Adrenal gland (tissue), 12 donors: ENCODE measurements around the gene GNG2. TPM values are rescaled to one million over a fixed set of nuclear protein-coding genes. Genes with fewer than 3 reads are reported as not detected.

ENCODE experiments used
- DNase-seq, 7 donors: peaks; one replicate each; pipeline ENCODE4 v3.0.0-alpha.2; 2019 to 2020
- H3K27ac ChIP-seq, 5 donors: fragments of 200-600 bp; sonication (generic) in 4 of 5; 1 replicate in 3 of 5; 2 replicates in 2 of 5; pipeline versions ENCODE4 v1.5.1 to v1.8.0; 2016 to 2020; ENCODE audit warnings: mild to moderate bottlenecking in 1 of 5
- H3K27me3 ChIP-seq: fragments of 200-600 bp; 2 replicates; pipeline ENCODE4 v1.8.0; 2021
- H3K36me3 ChIP-seq, 2 donors: fragments of 200-600 bp; replicated peaks in 1 of 2; 1 replicate in 1 of 2; 2 replicates in 1 of 2; pipeline versions ENCODE4 v1.5.1 to v1.8.0; 2018 to 2022
- H3K4me1 ChIP-seq, 2 donors: fragments of 200-600 bp; replicated peaks in 1 of 2; 1 replicate in 1 of 2; 2 replicates in 1 of 2; pipeline versions ENCODE4 v1.5.1 to v1.8.0; 2018 to 2021
- H3K4me3 ChIP-seq, 4 donors: fragments of 200-600 bp; sonication (generic) in 3 of 4; one replicate each; pipeline ENCODE4 v1.5.1; 2016 to 2018
- H3K9me3 ChIP-seq, 3 donors: fragments of 200-600 bp; sonication (generic) in 1 of 3; replicated peaks in 1 of 3; 1 replicate in 2 of 3; 2 replicates in 1 of 3; pipeline versions ENCODE4 v1.5.1 to v1.8.0; 2016 to 2021
- POLR2A ChIP-seq, 2 donors: fragments of 450-650 bp; IDR thresholded peaks; one replicate each; pipeline ENCODE4 v1.6.1; 2017; ENCODE audit warnings: antibody characterized with exemption in 2 of 2, mild to moderate bottlenecking in 2 of 2, moderate library complexity in 1 of 2
- WGBS, 4 donors: extraction: QIAGEN DNeasy Blood & Tissue Kit in 2 of 4; methylation state at CpG; one replicate each; pipeline versions ENCODE4 v1.1.5 to v1.1.7; 2013 to 2017; 5-methylcytosine and 5-hydroxymethylcytosine counted together
- intact Hi-C, 2 donors: fragments of 100-400 bp; cut with DNase I; formaldehyde crosslinking; loops; one replicate each; pipeline versions ENCODE4 v1.14.1 to v1.15.0; 2022 to 2023
- polyA plus RNA-seq, 3 donors: library from polyadenylated mRNA; stranded (reverse); fragments of 200-250 nt in 2 of 3; fragments of 350-450 nt in 1 of 3; fragmentation: Illumina TruSeq in 1 of 3; extraction: RNeasy Lipid Tissue Mini Kit (QIAGEN cat#74804) in 1 of 3; gene quantifications; one replicate each; pipeline ENCODE4 v1.2.3, GENCODE V29; 2013 to 2014
- total RNA-seq, 9 donors: library from RNA; depleted of rRNA in 4 of 9; stranded (reverse); fragments of >200 nt in 4 of 9; fragments of 120-200 nt in 1 of 9; fragmentation: NEBNext Ultra II Directional in 1 of 9; extraction: Animal tissue kit (Norgen Biotek cat#: 25700) in 1 of 9; gene quantifications; one replicate each; pipeline versions ENCODE4 v1.1.0 to v1.2.4, GENCODE V29; 2013 to 2023
- TF ChIP-seq, protein P1 (sequence below), 6 experiments: fragments of 450-650 bp in 4 of 6; fragments of 200-600 bp in 2 of 6; sonication (generic) in 1 of 6; IDR thresholded peaks; 1 replicate in 5 of 6; 2 replicates in 1 of 6; pipeline versions ENCODE4 v1.5.1 to v1.8.0; 2016 to 2021; ENCODE audit warnings: antibody characterized with exemption in 6 of 6, mild to moderate bottlenecking in 2 of 6, moderate library complexity in 1 of 6
- donor health status: healthy with polysubstance abuse.
- donor health status: Bipolar disorder and iron deficiency.
- donor health status: DM: yes; HTN: yes; CAD: no.
- donor health status: DM: no; HTN: no; CAD: no.
- donor health status: DM: no; HTN: no; CAD: no.
- donor health status: DM: yes; HTN: yes; CAD: no.

The GNG2 gene
- total and polyA plus RNA-seq, 12 donors = 6.7 to 61.4 (median 20.7) TPM

DNA sequence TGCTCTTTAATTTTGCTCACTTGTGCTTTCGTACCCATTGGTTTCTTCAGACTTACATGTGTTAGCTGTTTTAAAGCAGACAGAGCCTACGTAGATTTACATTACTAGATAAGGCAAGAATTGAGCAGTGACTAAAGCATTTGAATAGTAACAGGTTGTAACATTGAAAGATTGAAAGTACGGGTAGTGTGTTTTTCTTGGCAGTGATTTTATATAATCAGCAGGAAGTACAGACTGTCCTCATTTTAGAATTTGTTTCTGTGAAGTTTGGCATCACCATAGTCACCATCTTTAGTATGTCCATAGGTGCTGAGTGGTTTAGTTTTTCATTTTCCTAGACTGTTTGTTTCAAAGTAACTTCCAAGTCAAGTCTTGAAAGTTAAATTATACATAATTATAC is 142.9 kb downstream of the GNG2 start:
- 47 to 67% (median 56%) methylated on average over 3 of the region's 3 CpGs for WGBS, 4 donors
- H3K9me3 ChIP-seq = no peaks in the 10 kb centered on the region
- H3K36me3 ChIP-seq = peaks cover 0 to 70% of the 10 kb centered on the region in 2 donors
- TF ChIP-seq POLR2A (IDR thresholded peaks at IDR 0.05) = no peak
- TF ChIP-seq, protein P1, sequence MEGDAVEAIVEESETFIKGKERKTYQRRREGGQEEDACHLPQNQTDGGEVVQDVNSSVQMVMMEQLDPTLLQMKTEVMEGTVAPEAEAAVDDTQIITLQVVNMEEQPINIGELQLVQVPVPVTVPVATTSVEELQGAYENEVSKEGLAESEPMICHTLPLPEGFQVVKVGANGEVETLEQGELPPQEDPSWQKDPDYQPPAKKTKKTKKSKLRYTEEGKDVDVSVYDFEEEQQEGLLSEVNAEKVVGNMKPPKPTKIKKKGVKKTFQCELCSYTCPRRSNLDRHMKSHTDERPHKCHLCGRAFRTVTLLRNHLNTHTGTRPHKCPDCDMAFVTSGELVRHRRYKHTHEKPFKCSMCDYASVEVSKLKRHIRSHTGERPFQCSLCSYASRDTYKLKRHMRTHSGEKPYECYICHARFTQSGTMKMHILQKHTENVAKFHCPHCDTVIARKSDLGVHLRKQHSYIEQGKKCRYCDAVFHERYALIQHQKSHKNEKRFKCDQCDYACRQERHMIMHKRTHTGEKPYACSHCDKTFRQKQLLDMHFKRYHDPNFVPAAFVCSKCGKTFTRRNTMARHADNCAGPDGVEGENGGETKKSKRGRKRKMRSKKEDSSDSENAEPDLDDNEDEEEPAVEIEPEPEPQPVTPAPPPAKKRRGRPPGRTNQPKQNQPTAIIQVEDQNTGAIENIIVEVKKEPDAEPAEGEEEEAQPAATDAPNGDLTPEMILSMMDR (IDR thresholded peaks at IDR 0.05) = no peak
- intact Hi-C loops = no loop called here
- H3K27me3 ChIP-seq = no peaks in the 10 kb centered on the region
- H3K4me1 ChIP-seq = peaks cover 0 to 17% of the 10 kb centered on the region in 2 donors
- H3K4me3 ChIP-seq = no peak overlapping the region
- H3K27ac ChIP-seq = peak overlapping the region in 2 of 5 donors; percentile 9 to 36
- no peak for DNase-seq

DNA sequence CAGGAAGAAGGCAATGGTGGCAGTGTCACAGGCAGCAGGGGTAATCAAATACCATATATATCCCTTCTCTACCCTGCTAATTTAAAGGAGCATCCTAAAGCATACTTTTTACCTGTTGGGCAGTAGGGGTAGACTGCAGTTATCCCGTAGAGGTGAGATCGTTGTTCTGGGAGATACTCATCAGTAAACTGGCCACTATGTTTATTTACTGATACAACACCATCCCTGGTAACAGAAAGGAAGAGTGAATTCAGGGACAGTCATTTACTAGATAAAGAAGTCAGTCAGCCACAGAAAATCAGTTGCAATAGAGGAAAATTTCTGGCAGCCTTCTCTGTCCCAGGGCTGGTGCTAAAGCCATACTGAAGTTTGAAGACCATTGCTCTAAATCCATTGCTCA is 145.2 kb downstream of the GNG2 start:
- Histone ChIP-seq H3K9me3 (no peaks in the 10 kb centered on the region), H3K36me3 (peaks cover 0 to 80% of the 10 kb centered on the region in 2 donors), H3K27ac (no peak overlapping the region), H3K4me1 (peaks cover 0 to 11% of the 10 kb centered on the region in 2 donors), H3K27me3 (no peaks in the 10 kb centered on the region), H3K4me3 (no peak overlapping the region)
- WGBS, 4 donors = 72 to 94% (median 89%) methylated on average over 2 of the region's 2 CpGs
- no peak for DNase-seq
- TF ChIP-seq POLR2A (IDR thresholded peaks at IDR 0.05) = no peak
- TF ChIP-seq, protein P1 (IDR thresholded peaks at IDR 0.05) = no peak
- intact Hi-C loops = no loop called here

DNA sequence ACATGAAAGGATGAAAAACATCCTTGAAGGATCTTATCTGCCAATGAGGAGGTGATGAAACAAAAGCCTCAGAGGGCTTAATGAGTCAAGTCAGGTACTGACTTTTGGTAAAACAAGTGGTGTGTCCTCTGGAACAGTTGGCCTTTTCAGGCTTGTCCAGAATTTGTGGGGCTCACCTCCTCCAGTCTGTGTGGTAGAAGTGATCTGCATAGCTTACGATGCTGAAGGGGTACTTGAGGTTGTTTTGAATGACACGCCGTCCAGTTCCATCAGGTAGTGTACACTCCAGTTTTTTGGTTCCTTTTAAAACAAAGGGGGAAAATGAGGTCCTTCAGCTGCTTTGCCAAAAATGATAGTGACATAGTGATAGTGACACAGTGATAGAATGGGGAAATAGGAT is 145.9 kb downstream of the GNG2 start:
- Histone ChIP-seq H3K4me3 (no peak overlapping the region), H3K27me3 (no peaks in the 10 kb centered on the region), H3K9me3 (no peaks in the 10 kb centered on the region), H3K4me1 (peaks cover 0 to 11% of the 10 kb centered on the region in 2 donors), H3K27ac (no peak overlapping the region), H3K36me3 (peaks cover 0 to 84% of the 10 kb centered on the region in 2 donors)
- DNase-seq = no peak
- intact Hi-C loops = no loop called here
- no peak for TF ChIP-seq POLR2A (IDR thresholded peaks at IDR 0.05)
- TF ChIP-seq, protein P1 (IDR thresholded peaks at IDR 0.05) = no peak
- 90 to 98% (median 94%) methylated on average over 3 of the region's 3 CpGs for WGBS, 4 donors

DNA sequence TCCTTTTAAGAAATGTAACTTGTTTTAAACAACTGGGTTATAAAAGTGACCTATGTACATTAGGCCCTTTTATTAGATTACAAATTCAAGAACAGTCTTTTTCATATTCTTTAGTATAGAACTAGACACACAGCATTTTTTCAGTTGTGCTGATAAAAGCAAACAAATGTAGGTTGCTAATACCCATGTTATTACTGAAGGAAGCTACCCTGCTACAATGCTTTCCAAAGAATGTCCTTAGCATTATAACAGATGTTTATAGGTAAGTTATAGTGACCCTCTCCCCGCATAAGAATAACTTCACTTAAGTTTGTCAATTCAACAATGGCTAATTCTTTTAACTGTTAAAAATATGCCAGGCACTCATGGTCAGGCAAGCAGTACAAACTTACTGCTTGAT is 146.8 kb downstream of the GNG2 start:
- no peak for TF ChIP-seq POLR2A (IDR thresholded peaks at IDR 0.05)
- TF ChIP-seq, protein P1 (IDR thresholded peaks at IDR 0.05) = no peak
- Histone ChIP-seq H3K27ac (no peak overlapping the region), H3K4me3 (no peak overlapping the region), H3K9me3 (no peaks in the 10 kb centered on the region), H3K4me1 (peaks cover 0 to 11% of the 10 kb centered on the region in 2 donors), H3K27me3 (no peaks in the 10 kb centered on the region), H3K36me3 (peaks cover 0 to 84% of the 10 kb centered on the region in 2 donors)
- DNase-seq = no peak
- intact Hi-C loops = no loop called here
- 42 to 98% (median 94%) methylated on average over 1 of the region's 1 CpG for WGBS, 4 donors
